Fibroblast of the aortic adventitia (primary cell): ENCODE results near the gene FLNC. TPM values are rescaled to one million over a fixed set of nuclear protein-coding genes. Genes with fewer than 3 reads are reported as not detected.

Experiments used
- DNase-seq: peaks from one replicate; pipeline ENCODE4 v3.0.0-alpha.2; 2010; ENCODE audit warnings: low read depth
- H3K4me3 ChIP-seq: 2 replicates; pipeline ENCODE4 v1.5.1; 2011; ENCODE audit warnings: low read depth, mild to moderate bottlenecking, control low read depth, low read length, moderate library complexity
- CTCF ChIP-seq: IDR thresholded peaks from 2 replicates; pipeline ENCODE4 v1.5.1; 2011; ENCODE audit warnings: mild to moderate bottlenecking, low read length, control low read depth, inconsistent platforms; ENCODE audit not compliant: insufficient read depth
- total RNA-seq: library from RNA; depleted of rRNA; stranded (reverse); fragments of >200 nt; gene quantifications from 2 replicates; pipeline ENCODE4 v1.2.3, GENCODE V29; 2012; ENCODE audit warnings: low replicate concordance

Gene FLNC
- total RNA-seq, 1 donor: 193 TPM

GRCh38 chr7:128788446-128789412, 41.5 kb upstream of the FLNC start:
- DNase-seq: no peak
- no peak overlapping the region for H3K4me3 ChIP-seq
- no peak for TF ChIP-seq CTCF

- peak overlapping the region; percentile 78 for H3K4me3 ChIP-seq
- DNase-seq: no peak
- TF ChIP-seq CTCF: no peak
Observed at GRCh38 chr7:128790315-128791041, 39.7 kb upstream of the FLNC start.

GRCh38 chr7:128791121-128791971, 38.9 kb upstream of the FLNC start, which contains the start of gene CCDC136:
CCDC136 (plus strand) TSS chr7:128791968; CDS start chr7:128792412, 444 bp downstream.
- peak; percentile 25 for DNase-seq
- no peak for TF ChIP-seq CTCF
- H3K4me3 ChIP-seq: peak within 1 kb of the TSS; percentile 78

GRCh38 chr7:128791972-128792327, 38.3 kb upstream of the FLNC start:
- no peak for TF ChIP-seq CTCF
- no peak for DNase-seq
- H3K4me3 ChIP-seq: peak overlapping the region; percentile 78

GRCh38 chr7:128792471-128793180, 37.6 kb upstream of the FLNC start:
- no peak for DNase-seq
- H3K4me3 ChIP-seq: no peak overlapping the region

More at GRCh38 chr7:128792471-128793180, 37.6 kb upstream of the FLNC start:
- no peak for TF ChIP-seq CTCF
